SK-N-SH (cell line): ENCODE results near the gene FMNL2. TPM values are rescaled to one million over a fixed set of nuclear protein-coding genes. Genes with fewer than 3 reads are reported as not detected.

Experiments used
- CTCF ChIA-PET: fragments of 300-600, 350-600 bp; formaldehyde crosslinking; extraction: SDS; loops from one replicate; lab custom pipeline; 2021; lab: Yijun Ruan, JAX
- POLR2A ChIA-PET: fragments of 350-600 bp; sonication (Branson Sonifier 250); formaldehyde crosslinking; extraction: SDS; loops from one replicate; lab custom pipeline; 2020; ENCODE audit warnings: antibody characterized with exemption, inconsistent platforms; lab: Yijun Ruan, JAX
- DNase-seq: peaks from one replicate; pipeline ENCODE4 v3.0.0; 2012
- H2AFZ ChIP-seq: fragments of 200-600 bp; sonication (generic); 2 replicates; pipeline ENCODE4 v1.8.1; 2016; ENCODE audit warnings: antibody characterized with exemption, mild to moderate bottlenecking, low read depth
- H3F3A ChIP-seq: fragments of 200-600 bp; sonication (generic); replicated peaks from 2 replicates; pipeline ENCODE3; 2016; ENCODE audit warnings: antibody characterized with exemption, mild to moderate bottlenecking; ENCODE audit not compliant: insufficient read depth
- H3K27ac ChIP-seq, 2 experiments: fragments of 200-500 bp in 1 of 2; fragments of 200-600 bp in 1 of 2; sonication (Bioruptor generic) in 1 of 2; sonication (generic), shearing (Covaris generic) in 1 of 2; 2 replicates each; pipeline versions ENCODE4 v1.5.1 to v1.6.1; 2014 to 2016; ENCODE audit warnings: low read depth in 2 of 2, inconsistent platforms in 1 of 2, low read length in 1 of 2, mild to moderate bottlenecking in 1 of 2, mixed read lengths in 1 of 2
- H3K27me3 ChIP-seq: fragments of 200-600 bp; sonication (generic), shearing (Covaris generic); 2 replicates; pipeline ENCODE4 v1.6.1; 2016; ENCODE audit warnings: mixed run types; ENCODE audit not compliant: insufficient read depth
- H3K36me3 ChIP-seq, 2 experiments: fragments of 200-500 bp in 1 of 2; fragments of 200-600 bp in 1 of 2; sonication (Bioruptor generic) in 1 of 2; sonication (generic) in 1 of 2; replicated peaks in 1 of 2; 2 replicates each; pipeline versions ENCODE3 to v1.5.1; 2014 to 2016; ENCODE audit warnings: low read length in 1 of 2, mild to moderate bottlenecking in 1 of 2; ENCODE audit not compliant: insufficient read depth in 2 of 2, control insufficient read depth in 1 of 2
- H3K4me1 ChIP-seq, 2 experiments: fragments of 200-500 bp in 1 of 2; fragments of 200-600 bp in 1 of 2; sonication (Bioruptor generic) in 1 of 2; sonication (generic), shearing (Covaris generic) in 1 of 2; 2 replicates each; pipeline versions ENCODE4 v1.5.1 to v1.6.1; 2014 to 2016; ENCODE audit warnings: low read depth in 1 of 2, low read length in 1 of 2, mixed run types in 1 of 2; ENCODE audit not compliant: insufficient read depth in 2 of 2, control insufficient read depth in 1 of 2
- H3K4me2 ChIP-seq: fragments of 200-600 bp; sonication (generic), shearing (Covaris generic); 2 replicates; pipeline ENCODE4 v1.6.1; 2017; ENCODE audit warnings: mixed run types
- H3K4me3 ChIP-seq, 2 experiments: fragments of 200-500 bp in 1 of 2; fragments of 200-600 bp in 1 of 2; sonication (Bioruptor generic) in 1 of 2; sonication (generic), shearing (Covaris generic) in 1 of 2; 2 replicates each; pipeline versions ENCODE4 v1.5.1 to v1.8.1; 2014 to 2016; ENCODE audit warnings: low read depth in 2 of 2, inconsistent platforms in 1 of 2, low read length in 1 of 2, mild to moderate bottlenecking in 1 of 2, mixed read lengths in 1 of 2, moderate library complexity in 1 of 2
- H3K79me2 ChIP-seq: fragments of 200-600 bp; sonication (generic); 2 replicates; pipeline ENCODE4 v1.8.1; 2017; ENCODE audit warnings: mild to moderate bottlenecking; ENCODE audit not compliant: insufficient read depth
- H3K9ac ChIP-seq: fragments of 200-600 bp; sonication (generic); 2 replicates; pipeline ENCODE4 v1.6.1; 2017; ENCODE audit warnings: mixed run types
- H3K9me2 ChIP-seq: fragments of 200-600 bp; sonication (generic); 2 replicates; pipeline ENCODE4 v1.6.1; 2017; ENCODE audit warnings: mixed run types
- H3K9me3 ChIP-seq: fragments of 200-600 bp; sonication (generic); 2 replicates; pipeline ENCODE4 v1.6.1; 2017; ENCODE audit warnings: mixed run types, mild to moderate bottlenecking, moderate library complexity
- H4K20me1 ChIP-seq: fragments of 200-600 bp; sonication (generic); 2 replicates; pipeline ENCODE4 v1.6.1; 2017; ENCODE audit warnings: mild to moderate bottlenecking, mixed run types; ENCODE audit not compliant: insufficient read depth
- FOXJ3 ChIP-seq: sonication (generic); formaldehyde crosslinking; IDR thresholded peaks from 2 replicates; pipeline ENCODE4 v1.5.1; 2020; ENCODE audit warnings: mild to moderate bottlenecking, missing genetic modification reagents
- GATA2 ChIP-seq: sonication (generic); formaldehyde crosslinking; IDR thresholded peaks from 2 replicates; pipeline ENCODE4 v1.5.0; 2020; ENCODE audit warnings: mild to moderate bottlenecking, missing genetic modification reagents
- SIN3A ChIP-seq: IDR thresholded peaks from 2 replicates; pipeline ENCODE4 v1.6.1; 2012; ENCODE audit warnings: low read depth, mild to moderate bottlenecking, low read length, moderate library complexity, borderline replicate concordance
- TCF12 ChIP-seq: IDR thresholded peaks from 2 replicates; pipeline ENCODE4 v1.4.0; 2012
- WGBS: methylation state at CpG from one replicate; pipeline ENCODE4 v1.1.6; 2017; ENCODE audit warnings: low lambda C conversion rate; 5-methylcytosine and 5-hydroxymethylcytosine counted together
- polyA plus RNA-seq, 3 experiments: library from polyadenylated mRNA; depleted of rRNA; stranded (reverse); fragments of >200 nt; gene quantifications; 2 replicates each; pipeline ENCODE4 v1.2.3, GENCODE V29; 2012
- TF ChIP-seq, protein P1 (sequence below): fragments of 150-350 bp; IDR thresholded peaks from 2 replicates; pipeline ENCODE4 v1.6.1; 2017; ENCODE audit warnings: antibody characterized with exemption, low read length, low read depth, borderline replicate concordance
- TF ChIP-seq, protein P2 (sequence below): fragments of 200-600 bp; sonication (generic); IDR thresholded peaks from 2 replicates; pipeline ENCODE4 v1.6.1; 2017; ENCODE audit warnings: antibody characterized with exemption, mild to moderate bottlenecking, moderate library complexity

The FMNL2 gene
- polyA plus RNA-seq, 1 of the 3 experiments (the other 2 are of a cell fraction) = 14.5 TPM

DNA sequence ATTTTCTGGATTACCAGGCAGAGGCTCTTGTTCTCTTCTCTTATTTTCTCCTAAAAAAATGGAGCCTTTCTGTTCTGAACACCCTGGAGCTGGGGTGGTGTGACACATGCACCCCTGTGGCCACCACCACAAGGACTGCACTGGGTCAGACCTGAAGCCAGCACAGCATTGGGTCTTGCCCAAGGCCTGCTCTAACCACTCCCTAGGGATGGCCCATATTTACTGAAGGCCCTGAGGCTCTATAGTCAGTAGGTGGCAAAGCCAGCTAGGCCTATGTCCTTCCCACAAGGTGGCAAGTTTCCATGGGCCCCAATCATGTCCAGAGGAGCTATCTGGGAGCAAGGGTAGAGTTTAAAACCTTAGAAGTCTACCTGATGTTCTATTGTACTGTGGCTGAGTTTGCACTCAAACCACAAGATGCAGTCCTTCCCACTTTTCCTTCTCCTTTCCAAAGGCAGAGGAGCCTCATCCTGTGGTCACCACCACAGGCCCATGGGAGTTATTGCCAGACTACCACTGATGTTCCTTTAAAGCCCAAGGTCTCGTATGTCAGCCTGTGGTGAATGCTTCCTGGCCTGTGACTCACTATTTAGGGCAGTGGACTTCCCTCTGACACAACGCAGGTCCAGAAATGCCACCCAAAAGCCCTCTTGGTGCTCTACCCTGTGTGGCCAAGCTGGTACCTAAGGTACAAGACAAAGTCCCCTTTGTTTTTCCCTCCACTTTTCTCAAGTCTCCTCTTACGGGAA, 15.0 kb upstream of the FMNL2 start:
- no peak for TF ChIP-seq TCF12
- TF ChIP-seq SIN3A = no peak
- TF ChIP-seq, protein P1, sequence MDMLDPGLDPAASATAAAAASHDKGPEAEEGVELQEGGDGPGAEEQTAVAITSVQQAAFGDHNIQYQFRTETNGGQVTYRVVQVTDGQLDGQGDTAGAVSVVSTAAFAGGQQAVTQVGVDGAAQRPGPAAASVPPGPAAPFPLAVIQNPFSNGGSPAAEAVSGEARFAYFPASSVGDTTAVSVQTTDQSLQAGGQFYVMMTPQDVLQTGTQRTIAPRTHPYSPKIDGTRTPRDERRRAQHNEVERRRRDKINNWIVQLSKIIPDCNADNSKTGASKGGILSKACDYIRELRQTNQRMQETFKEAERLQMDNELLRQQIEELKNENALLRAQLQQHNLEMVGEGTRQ = no peak
- no peak for TF ChIP-seq FOXJ3 (CRISPR knock-in tag)
- H3K27ac ChIP-seq = no peak overlapping the region
- H3K79me2 ChIP-seq = no peaks in the 10 kb centered on the region
- no peak overlapping the region for H3K9ac ChIP-seq
- H3K9me2 ChIP-seq = no peaks in the 10 kb centered on the region
- no peaks in the 10 kb centered on the region; a peak in 1 of 4 replicates for H3K4me1 ChIP-seq
- POLR2A ChIA-PET = no interaction called here
- H2AFZ ChIP-seq = no peak overlapping the region
- H4K20me1 ChIP-seq = no peaks in the 10 kb centered on the region
- H3K4me2 ChIP-seq = no peak overlapping the region
- no peaks in the 10 kb centered on the region for H3K27me3 ChIP-seq
- H3K4me3 ChIP-seq = no peak overlapping the region
- 0 out of 2 replicates have a peak, but pooled peaks cover 6% of the 10 kb centered on the region for H3K9me3 ChIP-seq
- CTCF ChIA-PET = no interaction called here
- WGBS = 59% methylated on average over 3 of the region's 3 CpGs
- DNase-seq = no peak
- no peaks in the 10 kb centered on the region for H3K36me3 ChIP-seq
- no peaks in the 10 kb centered on the region for H3F3A ChIP-seq

DNA sequence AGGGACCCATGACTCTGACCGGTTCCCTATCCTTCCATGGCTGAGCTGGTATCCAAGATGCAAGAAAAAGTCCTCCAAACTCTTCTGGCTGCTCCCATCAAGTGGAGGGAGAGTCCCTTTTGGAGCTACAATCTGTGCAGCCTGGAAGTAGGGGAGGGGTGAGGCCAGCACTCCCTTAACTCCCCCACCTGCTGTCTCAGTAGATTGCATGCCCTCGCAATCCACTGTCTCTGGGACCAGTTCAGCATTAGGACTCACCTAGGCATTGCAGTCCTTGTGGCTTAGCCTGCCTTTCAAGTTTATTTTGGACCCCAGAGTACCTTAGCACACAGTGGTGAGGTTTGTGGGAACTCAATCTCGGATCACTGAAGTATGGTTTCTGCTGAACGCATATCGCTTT, 14.2 kb upstream of the FMNL2 start:
- Histone ChIP-seq H3F3A (no peaks in the 10 kb centered on the region), H3K36me3 (no peaks in the 10 kb centered on the region), H3K4me3 (no peak overlapping the region), H3K9me2 (no peaks in the 10 kb centered on the region), H3K4me2 (no peak overlapping the region), H3K27ac (no peak overlapping the region), H2AFZ (no peak overlapping the region), H3K9me3 (0 out of 2 replicates have a peak, but pooled peaks cover under 1% of the 10 kb centered on the region), H3K9ac (no peak overlapping the region), H3K79me2 (no peaks in the 10 kb centered on the region), H3K4me1 (no peaks in the 10 kb centered on the region; a peak in 1 of 4 replicates), H3K27me3 (no peaks in the 10 kb centered on the region), H4K20me1 (no peaks in the 10 kb centered on the region)
- POLR2A ChIA-PET = no interaction called here
- CTCF ChIA-PET = interaction anchor here (0.6 kb wide), 1 partner anchor 284 kb away, joined by 3 read pairs; no protein-coding TSS in a partner anchor
- 95% methylated on average over 4 of the region's 5 CpGs for WGBS
- no peak for DNase-seq
- TF ChIP-seq, protein P2, sequence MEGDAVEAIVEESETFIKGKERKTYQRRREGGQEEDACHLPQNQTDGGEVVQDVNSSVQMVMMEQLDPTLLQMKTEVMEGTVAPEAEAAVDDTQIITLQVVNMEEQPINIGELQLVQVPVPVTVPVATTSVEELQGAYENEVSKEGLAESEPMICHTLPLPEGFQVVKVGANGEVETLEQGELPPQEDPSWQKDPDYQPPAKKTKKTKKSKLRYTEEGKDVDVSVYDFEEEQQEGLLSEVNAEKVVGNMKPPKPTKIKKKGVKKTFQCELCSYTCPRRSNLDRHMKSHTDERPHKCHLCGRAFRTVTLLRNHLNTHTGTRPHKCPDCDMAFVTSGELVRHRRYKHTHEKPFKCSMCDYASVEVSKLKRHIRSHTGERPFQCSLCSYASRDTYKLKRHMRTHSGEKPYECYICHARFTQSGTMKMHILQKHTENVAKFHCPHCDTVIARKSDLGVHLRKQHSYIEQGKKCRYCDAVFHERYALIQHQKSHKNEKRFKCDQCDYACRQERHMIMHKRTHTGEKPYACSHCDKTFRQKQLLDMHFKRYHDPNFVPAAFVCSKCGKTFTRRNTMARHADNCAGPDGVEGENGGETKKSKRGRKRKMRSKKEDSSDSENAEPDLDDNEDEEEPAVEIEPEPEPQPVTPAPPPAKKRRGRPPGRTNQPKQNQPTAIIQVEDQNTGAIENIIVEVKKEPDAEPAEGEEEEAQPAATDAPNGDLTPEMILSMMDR = no peak
- TF ChIP-seq GATA2 (CRISPR knock-in tag) = no peak
- TF ChIP-seq, protein P1 = no peak
